ENCODE results near the gene UVSSA.

Gene UVSSA

DNA sequence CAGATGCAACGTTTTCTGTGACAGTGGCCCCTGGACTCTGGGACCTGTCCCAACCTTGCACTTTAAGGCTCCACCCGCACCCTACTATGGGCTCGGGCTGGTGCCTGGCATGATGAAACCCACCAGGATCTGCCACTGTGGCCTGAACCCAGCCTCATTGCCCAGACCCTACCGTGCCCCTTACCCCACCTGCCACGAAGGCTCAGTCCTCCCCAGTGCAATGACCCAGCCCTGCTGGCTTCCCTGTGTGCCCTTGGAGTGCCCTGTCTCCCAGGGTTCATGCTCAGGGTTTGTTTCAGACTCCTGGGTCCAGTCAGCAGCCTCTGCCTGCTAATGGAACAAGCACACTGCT lies 3.1 kb downstream of the UVSSA start:
- no peak for DNase-seq

DNA sequence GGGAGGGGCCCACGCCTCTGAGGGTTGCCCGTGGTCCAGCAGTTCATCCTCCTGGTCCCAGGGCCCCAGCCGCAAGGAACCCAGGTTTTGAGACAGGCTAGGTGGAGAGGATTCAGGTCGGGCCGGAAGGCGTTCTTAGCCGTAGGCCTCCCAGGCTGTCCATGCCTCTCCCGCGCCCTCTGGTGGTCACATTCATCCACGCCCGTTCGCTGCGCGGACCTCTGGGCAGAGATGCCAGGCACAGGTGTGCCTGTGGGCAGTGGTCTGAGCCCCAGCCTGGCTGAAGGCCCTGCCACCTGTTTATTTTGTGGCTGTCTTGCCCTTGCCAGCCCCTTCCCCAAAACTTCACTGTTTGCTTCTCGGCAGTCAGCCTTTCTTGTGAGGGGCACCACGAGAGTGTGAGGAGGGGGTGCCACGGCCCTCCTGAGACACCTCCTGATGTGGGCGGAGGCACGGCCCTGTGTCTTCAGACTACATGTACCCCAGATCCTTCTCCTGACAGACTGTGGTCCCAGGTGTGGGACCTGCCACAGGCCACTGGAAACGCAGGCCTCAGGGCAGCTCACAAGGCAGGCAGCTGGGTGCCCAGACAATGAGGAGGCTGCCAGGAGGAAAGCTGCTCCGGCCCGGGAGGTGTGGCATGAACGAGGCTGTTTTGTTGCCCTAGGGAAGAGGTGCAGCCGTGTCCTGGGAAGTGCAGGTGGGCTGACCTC lies 5.0 kb downstream of the UVSSA start:
- peak; percentile 92 for DNase-seq

DNA sequence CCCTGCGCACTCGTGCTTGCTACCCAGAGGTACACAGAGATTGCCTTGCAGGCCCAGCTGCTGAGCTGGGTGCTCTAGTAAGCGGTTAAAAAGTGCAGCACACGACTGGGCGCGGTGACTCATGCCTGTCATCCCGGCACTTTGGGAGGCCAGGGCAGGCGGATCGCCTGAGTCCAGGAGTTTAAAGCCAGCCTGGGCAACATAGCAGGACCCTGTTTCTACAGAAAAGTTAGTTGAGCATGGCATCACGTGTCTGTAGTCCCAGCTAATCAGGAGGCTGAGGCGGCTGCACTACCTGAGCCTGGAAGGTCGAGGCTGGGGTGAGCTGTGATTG lies 5.5 kb downstream of the UVSSA start:
- DNase-seq: no peak

DNA sequence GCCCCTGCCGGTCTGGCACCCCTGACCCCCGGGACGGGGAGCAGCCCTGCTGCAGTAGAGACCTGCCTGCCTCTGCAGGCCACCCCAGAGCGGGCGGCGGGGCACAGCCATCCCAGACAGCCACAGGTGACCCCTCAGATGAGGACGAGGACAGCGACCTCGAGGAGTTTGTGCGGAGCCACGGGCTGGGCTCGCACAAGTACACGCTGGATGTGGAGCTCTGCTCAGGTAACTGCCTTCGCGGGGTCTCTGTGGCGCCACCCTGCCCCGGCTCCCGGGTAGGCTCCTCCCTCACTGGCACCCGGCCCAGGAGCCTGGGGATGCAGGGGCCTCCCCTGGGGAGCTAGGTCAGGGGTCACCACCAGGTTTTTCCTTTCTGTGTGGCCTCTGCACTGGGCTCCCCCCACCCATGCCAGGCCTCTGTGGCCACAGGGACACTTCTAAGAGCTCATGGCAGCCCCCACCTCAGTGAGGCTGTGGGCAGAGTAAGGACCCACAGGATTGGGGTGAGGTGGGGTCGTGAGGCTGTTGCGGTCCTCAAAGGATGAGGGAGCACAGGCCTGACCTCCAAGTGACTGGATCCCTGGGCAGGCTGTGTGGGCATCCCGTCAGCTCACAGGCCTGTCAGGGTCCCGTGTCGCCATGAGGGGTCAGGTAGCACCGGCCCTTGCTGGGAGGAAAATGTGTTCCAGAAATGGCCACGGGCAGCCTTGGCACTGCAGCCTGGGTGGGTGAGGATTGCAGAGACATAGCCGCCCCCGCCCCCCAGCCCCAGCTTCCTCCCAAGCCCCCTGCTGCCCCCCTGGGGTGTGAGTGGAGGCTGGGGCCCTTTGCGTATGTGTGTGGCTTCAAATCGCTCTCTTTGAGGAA lies 6.4 kb downstream of the UVSSA start:
- DNase-seq: no peak

DNA sequence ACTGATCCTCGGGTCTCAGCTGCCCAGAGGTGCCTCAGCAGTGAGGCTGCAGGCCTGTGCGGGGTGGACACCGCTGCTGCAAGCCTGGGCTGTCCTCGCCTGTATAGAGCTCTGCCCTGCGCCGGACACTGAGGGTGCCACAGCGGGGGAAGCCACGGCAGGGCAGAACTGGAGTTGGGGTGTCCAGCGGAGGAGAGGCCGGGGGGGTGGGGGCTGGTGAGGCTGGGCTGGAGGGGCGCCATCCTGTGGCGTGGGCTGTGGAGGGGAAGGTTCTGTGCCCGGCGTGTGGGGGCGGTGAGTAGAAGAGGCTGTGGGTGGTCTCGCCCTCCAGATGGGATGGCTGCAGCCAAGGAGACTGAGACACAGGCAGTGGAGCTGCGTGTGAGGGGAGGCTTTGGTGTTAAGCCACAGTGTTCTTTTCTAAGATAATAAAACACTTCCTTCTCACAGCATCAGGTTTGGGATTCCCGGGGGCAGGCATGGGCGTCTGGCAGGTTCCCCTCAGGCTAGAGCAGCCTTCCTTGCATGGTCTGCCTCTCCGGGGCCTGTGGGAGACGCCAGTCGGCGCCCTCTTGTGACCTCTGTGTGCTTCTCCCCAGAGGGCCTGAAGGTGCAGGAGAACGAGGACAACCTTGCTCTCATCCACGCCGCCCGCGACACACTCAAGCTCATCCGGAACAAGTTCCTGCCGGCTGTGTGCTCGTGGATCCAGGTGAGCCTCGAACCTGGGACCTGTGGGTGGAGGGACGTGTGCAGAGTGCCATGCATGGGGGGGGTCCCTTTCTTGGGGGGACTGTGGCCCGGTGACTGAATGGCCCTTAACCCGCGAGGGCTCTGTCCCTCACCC lies 7.4 kb downstream of the UVSSA start:
- peak; percentile 37 for DNase-seq

DNA sequence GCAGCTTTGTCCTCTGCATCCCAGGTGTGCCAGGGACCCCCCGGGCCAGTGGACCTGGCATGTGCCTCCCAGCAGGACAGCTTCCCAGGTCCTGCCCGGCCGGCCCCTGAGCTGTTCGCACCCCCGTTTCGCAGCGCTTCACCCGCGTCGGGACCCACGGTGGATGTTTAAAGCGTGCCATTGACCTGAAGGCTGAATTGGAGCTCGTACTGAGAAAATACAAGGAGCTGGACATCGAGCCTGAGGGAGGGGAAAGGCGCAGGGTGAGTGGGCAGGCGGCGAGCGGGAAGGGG lies 7.9 kb downstream of the UVSSA start:
- no peak for DNase-seq

DNA sequence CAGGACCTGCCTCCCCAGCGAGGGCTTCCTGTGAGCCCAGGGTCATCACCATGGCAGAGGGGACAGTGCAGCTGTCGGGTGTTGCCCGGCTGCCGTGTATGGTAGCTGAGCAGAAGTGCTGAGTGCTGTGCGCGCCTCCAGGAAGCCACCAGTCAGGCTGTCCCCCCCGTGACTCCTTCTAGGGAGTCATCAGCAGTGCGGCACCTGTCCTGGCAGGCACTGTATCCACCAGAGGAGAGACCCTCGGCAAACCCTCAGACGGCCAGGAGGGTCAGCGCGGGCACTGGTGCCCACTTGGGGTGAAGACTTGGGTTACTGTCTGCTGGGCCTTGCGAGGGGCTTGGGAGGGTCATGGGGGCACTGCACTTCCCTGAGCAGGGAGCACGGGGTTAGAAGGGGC lies 8.4 kb downstream of the UVSSA start:
- DNase-seq: no peak

DNA sequence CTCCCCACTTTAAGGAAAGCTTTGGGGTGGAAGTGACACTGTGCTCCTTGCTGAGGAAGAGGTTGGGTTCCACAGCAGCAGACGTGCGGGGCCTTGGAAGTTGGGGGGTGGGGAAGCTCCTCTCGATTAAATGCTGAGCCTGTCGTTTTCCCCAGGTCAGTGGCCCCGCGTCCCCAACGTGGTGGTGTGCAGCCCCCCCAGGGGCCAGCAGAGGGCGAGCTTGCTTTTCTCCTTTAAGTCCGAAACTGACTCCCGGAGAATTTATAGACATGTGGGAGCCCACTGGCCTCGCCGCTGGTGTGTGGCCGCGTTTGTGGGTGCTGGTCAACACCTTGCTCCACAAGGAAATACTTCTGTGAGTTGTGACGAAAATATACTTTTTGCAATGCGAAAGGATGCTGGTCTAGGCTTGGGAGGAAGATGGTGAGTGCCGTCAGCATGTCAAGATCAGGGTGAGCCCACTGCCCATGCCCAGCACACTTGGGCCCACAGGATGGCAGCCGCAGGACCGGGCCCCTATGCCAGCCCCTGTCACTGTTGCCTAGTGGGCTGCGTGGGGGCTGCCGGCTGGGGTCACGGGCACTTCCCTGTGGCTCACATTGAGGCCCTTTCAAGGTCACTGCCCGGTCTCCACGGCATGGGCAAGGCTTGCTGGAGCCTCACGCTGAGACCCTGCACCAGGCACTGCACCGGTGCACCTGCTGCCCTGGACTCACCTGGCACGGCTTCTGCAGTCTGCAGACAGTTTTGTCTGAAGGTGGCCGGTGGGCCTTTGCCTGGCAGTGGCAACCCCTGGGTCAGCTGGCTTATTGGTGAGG lies 9.4 kb downstream of the UVSSA start:
- peak; percentile 78 for DNase-seq

DNA sequence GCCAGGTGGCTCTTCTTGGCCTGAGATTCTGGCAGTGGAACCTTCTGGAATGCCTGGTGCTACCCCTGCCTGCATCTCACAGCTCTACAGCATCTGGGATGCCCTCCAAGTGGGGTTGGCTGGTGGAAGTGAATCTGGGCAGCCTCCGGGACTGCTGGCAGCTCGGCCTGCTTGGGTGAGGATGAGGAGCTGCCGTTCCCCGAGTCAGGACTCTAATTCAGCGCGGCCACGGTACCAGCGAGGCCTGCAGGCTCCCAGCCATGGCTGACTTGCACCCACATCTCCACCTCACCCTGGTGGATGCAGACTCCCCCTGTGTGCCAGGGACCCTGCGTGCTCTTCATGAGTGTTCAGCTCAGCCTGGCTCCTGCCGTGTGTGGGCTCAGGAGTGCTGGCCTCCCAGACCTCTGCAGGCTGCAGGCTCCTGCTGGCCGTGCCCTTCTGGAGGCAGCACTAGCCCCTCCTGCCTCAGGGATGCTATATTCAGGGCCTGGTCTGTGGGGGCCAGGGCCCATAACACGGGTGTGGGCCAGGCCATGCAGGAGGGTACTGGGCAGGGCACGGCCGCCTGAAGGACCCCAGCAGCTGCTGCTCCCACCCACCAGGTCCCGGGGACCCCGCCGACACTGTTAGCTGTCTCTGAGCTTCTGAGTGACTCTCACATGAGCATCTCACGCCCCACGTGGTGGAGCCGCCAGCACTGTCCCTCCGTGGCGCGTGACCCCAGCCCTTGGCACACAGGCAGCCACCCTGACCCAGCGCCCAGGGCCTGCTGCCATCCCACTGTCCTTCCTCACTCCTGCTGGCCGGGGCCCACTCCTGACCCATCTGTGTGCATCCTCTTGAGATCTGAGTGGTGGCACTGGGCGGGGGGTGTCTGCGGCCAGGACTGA lies 10.6 kb downstream of the UVSSA start:
- DNase-seq: no peak

DNA sequence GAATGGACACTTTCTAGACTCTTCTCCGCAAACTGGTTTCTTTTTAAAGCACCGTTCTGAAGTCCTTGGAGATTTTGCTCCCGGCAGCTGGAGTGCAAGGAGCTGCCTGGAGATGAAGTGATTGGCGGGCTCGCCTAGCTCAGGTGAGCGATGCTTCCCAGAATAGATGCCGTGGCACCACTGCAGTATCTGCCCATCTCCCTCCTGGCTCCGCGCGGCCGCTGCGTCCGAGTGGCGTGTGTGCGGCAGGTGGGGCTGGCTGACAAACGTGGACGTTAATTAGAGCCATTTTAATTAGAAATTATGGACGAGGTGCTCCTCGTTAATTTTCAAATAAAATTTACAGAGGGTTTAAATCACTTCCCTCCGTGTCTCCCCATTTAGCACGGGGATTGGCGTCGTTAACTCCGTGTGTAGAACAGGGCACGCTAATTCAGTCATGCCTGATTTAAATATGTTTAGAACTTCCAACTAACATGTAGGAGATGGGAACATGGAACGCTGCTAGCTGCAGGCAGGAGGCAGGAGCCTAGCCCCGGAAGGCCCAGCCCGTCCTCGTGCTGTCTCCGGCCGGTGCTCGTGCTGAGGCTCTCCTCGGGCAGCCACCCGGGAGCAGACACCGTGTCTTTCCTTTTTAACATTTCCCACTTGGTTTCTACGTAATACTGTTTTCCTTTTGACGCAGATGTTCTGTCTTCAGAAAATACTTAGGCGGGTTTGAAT lies 11.6 kb downstream of the UVSSA start:
- no peak for DNase-seq

DNA sequence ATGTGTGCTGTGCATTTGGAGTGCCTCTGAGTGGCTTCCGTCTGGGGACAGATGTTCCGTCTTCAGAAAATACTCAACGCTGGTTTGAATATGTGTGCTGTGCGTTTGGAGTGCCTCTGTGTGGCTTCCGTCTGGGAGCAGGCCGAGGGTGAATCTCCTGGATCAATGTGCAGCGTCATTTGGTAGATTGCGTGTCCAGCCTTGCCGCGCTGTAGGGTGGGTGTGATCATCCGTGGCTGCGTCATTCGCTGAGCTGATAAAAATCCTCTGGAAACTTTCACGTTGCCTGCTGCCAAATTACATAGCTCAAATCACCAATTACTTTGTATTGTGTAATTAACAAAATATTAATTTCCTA lies 12.1 kb downstream of the UVSSA start:
- DNase-seq: no peak

DNA sequence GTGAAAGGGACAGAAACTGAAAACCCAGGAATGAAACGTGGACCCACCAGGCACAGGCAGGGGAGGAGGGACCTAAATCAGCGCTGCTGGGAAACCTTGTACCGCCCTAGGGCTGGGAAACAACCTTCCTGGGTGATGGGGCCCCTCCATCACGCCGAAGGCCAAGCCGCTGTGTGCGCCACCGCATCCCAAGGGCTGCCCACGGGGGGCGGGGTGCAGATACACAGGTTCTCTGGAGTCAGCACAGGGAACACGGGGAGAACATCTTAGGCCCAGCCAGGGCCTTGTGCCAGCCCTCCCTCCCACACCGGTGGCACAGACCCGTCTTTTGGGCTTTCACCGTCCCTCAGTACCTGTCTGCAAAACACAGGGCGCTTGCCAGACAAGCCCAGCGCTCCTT lies 13.0 kb downstream of the UVSSA start:
- DNase-seq: no peak

DNA sequence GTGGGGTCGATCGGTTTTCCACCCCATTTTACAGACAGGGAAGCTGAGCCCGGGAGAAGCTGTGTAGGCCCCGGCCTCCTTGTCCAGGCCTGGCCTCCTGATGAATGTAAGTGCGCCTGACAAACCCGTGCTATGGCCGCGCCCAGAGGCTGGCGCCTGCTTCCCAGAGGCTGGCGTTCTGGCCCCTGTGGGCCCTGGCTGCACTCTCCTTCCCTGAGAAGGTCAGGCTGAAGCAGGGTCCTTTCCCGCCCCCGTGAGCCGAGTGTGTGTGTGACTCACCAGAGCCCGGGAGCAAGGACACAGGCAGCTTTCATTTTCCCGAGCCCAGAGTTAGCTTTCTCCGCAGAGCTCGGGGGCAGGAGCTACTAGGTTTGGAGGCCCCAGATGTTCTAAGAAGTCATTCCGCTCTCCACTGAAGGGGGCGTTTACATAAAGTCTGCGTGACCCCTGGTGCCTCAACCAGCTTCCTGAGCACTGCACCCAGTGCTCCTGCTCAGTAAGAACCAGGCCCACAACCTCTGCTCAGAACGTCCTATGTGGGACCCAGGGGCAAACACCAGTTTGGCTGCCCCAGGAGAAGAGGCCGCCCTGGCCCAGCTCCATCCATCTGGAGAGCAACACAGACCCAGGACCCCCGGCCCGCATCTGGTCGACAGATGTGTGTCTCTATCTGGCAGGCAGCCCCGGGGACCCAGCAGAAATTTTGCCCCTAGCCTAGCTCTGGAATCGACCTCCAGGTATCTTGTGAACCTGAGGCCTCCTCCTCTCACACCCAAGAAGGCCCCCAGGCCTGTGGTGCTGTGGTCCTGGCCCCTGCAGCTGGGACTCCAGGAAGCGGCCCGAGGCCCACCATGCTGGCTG lies 13.6 kb downstream of the UVSSA start:
- no peak for DNase-seq

DNA sequence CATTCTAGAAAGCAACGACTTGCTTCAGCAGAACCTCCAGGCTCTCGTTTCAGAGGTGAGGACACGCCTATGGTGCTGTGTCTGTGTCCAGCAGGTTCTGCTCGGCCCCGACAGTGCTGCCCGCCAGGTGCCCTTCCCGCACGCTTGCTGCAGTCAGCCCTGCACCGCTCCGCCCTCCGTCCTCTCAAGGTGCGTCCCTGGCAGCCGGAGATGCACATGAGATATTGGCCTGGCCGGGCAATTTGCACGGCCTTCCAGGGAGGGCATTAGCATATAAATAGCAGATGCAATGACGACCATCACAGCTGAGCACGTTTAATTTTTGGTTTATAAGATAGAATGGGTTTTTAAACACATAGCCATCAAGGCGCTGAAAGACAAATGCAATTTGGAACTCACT lies 14.4 kb downstream of the UVSSA start:
- no peak for DNase-seq

DNA sequence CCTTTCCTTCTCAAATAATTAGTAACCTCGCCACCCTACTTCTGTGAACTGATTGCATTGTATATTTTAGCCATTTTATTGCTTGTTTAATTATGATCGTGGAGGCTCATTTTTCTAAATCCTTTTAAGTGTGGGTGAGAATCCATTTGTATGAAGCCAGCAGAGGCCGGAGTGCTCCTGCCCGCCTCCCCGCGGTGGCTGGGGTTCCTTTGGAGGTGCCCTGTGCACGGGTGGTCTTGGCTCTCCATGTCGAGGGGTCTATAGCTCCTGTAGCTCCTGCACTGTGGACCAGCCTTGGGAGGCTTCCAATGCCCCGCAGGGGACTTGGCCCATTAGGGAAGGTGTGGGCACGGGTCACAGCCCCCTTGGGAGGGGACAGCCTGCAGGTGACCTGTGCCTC lies 15.0 kb downstream of the UVSSA start:
- no peak for DNase-seq

DNA sequence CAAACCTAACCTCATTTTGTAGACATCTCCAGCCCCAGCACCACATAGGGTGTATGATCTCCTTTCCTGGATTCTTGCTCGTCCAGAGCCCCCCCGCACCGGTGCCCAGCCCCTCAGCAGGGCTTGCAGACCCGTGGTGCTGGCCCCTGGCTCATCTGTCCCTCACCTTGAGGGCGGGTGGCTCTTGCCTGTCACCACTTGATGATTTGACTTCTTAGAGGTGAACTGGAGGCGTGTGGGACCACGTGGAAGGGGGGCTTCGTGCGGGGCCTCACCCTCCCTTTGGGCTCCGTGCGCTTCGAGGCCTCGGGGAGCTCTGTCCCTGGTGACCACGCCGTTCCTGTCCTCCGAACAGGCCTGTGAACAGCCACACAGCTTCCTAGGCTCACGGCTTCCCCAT lies 15.5 kb downstream of the UVSSA start:
- DNase-seq: no peak

DNA sequence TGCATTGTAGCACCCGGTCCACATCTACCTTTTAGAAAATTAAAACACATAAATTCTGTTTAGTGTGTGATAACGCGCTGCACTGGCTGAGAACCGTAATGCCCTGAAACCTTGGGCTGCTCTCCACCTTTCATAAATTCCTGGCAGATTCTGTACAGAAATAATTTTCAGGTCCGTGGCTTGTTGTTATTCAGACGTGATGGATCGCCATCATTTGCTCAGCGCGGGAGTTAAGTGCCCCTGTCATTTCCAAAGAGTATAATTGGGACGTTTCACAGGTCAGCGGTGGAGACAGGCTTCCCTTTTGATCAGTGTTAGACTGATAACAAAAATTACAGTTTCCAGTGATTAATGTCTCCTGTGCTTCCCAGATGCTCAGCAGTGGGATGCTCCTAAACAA lies 16.5 kb downstream of the UVSSA start:
- DNase-seq: no peak

DNA sequence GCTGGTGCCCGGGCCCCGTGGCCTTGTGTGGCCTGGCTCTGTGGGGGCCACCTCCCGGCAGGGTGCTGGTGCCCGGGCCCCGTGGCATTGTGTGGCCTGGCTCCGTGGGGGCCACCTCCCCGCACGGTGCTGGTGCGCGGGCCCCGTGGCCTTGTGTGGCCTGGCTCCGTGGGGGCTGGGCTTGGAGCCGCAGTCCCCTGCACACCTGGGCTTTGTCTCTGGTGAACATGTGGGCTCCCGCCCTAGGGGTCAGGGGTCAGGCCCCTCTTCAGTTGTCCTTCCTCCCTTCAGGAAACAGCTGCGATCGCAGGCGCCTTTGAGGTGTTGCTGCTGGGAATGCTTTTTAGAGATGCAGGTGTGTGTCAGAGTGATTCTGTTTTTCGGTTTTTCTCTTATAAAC lies 17.2 kb downstream of the UVSSA start:
- no peak for DNase-seq

DNA sequence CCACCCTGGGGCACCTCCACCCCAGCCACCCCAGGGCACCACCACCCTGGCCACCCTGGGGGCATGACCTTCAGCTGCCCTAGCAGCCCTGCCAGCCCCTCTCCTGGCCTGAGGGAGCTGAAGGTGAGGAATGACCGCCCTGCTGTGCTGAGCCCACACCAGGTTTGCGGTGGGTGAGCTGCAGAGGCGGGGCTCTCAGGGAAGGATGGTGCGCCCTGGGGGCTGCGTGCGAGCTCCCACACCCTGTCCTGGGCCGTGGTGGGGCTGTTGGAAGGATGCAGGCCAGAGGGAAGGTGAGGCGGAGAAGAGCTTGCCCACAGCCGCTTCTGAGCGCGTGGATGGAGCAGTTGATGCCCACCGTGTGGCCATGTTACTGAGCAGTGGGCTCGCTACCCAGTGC lies 17.7 kb downstream of the UVSSA start:
- DNase-seq: no peak

All from hematopoietic multipotent progenitor cell treated with erythropoietin and hydrocortisone succinate and interleukin-3 and kit ligand, for 6 days (in vitro differentiated cells).